ENCODE measurements around the gene NPTN. TPM values are rescaled to one million over a fixed set of nuclear protein-coding genes. Genes with fewer than 3 reads are reported as not detected.

Gene NPTN
- polyA plus RNA-seq, 1 donor (not counting 4 experiments of a cell fraction or from before 2014, with no cell fraction given): 223 TPM

DNA sequence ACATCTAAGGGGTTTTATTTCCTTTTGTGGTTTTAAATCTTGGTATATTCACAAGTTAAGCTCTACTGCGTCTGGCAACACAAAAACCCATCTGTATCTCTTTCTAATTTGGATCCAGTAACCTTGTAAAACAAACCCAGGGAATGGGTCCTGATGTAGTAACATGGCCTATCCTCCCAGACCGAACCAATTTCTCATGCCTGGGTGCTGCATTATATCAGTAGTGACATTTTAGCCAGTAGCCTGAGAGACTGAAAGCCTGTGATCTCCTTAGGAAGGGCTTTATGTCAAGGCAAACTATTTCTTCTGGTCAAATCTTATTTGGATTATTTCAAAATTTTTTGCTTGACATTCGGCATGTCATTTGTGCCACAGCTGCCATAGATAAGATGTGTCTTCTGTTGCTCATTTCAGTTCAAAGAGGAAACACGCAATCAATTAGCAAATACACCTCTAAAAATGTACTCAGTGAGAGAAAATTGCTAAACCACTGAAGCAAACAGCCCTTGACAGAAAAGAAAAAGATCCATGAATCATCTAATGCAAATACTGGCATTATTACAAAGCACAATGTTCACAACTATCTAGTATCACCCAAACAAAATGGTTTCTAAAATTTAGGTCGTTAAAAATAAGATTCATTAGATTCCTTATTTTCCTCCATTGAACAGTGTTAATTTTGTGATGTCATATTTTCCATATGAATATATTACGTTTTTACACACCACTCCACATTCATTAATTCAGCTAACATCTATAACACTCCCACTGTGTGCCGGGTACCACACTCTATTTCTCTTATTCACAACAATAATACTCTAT lies 4.0 kb downstream of the NPTN start:
- no peak overlapping the region for H2AFZ ChIP-seq (ENCODE audit: control insufficient read depth, low read length)
- H3K9ac ChIP-seq (ENCODE audit: control insufficient read depth, extremely low read depth, insufficient read depth, low read length): peak overlapping the region; percentile 38
- H3K36me3 ChIP-seq (ENCODE audit: control insufficient read depth in 2 of 2, extremely low read depth in 1 of 2, insufficient read depth in 2 of 2, low read length in 2 of 2): no peaks in the 10 kb centered on the region
- peaks cover 10% of the 10 kb centered on the region for H4K20me1 ChIP-seq (ENCODE audit: control insufficient read depth, extremely low read depth, insufficient read depth, low read length)
- FAIRE-seq: no peak
- peak overlapping the region in 2 of 3 experiments; percentile 3 to 32 for H3K4me3 ChIP-seq (ENCODE audit: control insufficient read depth in 2 of 3, extremely low read depth in 1 of 3, insufficient read depth in 2 of 3, low read depth in 1 of 3, low read length in 3 of 3)
- dilution Hi-C loops (cut with MboI; ENCODE audit: extremely low pct_ligation_motif_present, low sequenced_read_pairs): no loop called here
- H3K9me1 ChIP-seq (ENCODE audit: control insufficient read depth, extremely low read depth, insufficient read depth, low read length): no peaks in the 10 kb centered on the region
- peaks cover 49% of the 10 kb centered on the region for H3K4me1 ChIP-seq (ENCODE audit: control insufficient read depth, extremely low read depth, insufficient read depth, low read length)
- no peaks in the 10 kb centered on the region for H3K27me3 ChIP-seq (ENCODE audit: control insufficient read depth, extremely low read depth, insufficient read depth, low read length)
- peaks cover 86% of the 10 kb centered on the region for H3K79me2 ChIP-seq (ENCODE audit: control insufficient read depth, insufficient read depth, low read length)
- DNase-seq (ENCODE audit: low read depth, low spot score): no peak
- peak overlapping the region; percentile 94 for H3K4me2 ChIP-seq (ENCODE audit: control insufficient read depth, extremely low read depth, insufficient read depth, low read depth, low read length)
- TF ChIP-seq, protein P1, sequence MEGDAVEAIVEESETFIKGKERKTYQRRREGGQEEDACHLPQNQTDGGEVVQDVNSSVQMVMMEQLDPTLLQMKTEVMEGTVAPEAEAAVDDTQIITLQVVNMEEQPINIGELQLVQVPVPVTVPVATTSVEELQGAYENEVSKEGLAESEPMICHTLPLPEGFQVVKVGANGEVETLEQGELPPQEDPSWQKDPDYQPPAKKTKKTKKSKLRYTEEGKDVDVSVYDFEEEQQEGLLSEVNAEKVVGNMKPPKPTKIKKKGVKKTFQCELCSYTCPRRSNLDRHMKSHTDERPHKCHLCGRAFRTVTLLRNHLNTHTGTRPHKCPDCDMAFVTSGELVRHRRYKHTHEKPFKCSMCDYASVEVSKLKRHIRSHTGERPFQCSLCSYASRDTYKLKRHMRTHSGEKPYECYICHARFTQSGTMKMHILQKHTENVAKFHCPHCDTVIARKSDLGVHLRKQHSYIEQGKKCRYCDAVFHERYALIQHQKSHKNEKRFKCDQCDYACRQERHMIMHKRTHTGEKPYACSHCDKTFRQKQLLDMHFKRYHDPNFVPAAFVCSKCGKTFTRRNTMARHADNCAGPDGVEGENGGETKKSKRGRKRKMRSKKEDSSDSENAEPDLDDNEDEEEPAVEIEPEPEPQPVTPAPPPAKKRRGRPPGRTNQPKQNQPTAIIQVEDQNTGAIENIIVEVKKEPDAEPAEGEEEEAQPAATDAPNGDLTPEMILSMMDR (optimal IDR thresholded peaks at IDR 0.05 in 1 of 3, IDR thresholded peaks at IDR 0.05 in 1 of 3, conservative IDR thresholded peaks at IDR 0.05 in 1 of 3; ENCODE audit: extremely low read depth in 1 of 3, insufficient read depth in 2 of 3, low read length in 3 of 3): no peak
- no peak for TF ChIP-seq EZH2 (IDR thresholded peaks at IDR 0.05; ENCODE audit: low read length)
- no peaks in the 10 kb centered on the region for H3K9me3 ChIP-seq (ENCODE audit: control insufficient read depth, low read depth, low read length)
- peak overlapping the region; percentile 56 for H3K27ac ChIP-seq (ENCODE audit: control insufficient read depth, insufficient read depth, low read length)

DNA sequence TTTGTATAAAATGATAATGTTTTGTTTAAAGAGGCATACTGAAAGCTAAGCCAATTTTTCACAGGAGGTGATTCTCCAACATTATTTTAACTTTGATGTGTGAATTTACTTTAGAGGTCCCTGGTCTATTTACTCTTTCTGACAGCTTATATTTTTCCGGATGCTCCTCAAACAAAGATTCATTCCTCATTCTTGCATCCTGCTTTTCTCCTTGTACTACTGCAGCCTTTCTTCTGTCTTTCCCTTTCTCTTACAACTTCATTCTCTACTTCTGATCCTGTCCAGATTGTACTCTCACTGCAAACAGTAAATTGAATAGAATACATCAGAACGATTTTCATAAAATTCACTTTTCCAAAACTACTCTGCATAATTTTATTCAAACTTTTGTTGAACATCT lies 5.1 kb downstream of the NPTN start:
- Histone ChIP-seq H4K20me1 (ENCODE audit: control insufficient read depth, extremely low read depth, insufficient read depth, low read length) (peaks cover 10% of the 10 kb centered on the region), H3K36me3 (ENCODE audit: control insufficient read depth in 2 of 2, extremely low read depth in 1 of 2, insufficient read depth in 2 of 2, low read length in 2 of 2) (no peaks in the 10 kb centered on the region), H3K9ac (ENCODE audit: control insufficient read depth, extremely low read depth, insufficient read depth, low read length) (no peak overlapping the region), H3K4me2 (ENCODE audit: control insufficient read depth, extremely low read depth, insufficient read depth, low read depth, low read length) (peak overlapping the region; percentile 6), H2AFZ (ENCODE audit: control insufficient read depth, low read length) (no peak overlapping the region), H3K27me3 (ENCODE audit: control insufficient read depth, extremely low read depth, insufficient read depth, low read length) (no peaks in the 10 kb centered on the region), H3K79me2 (ENCODE audit: control insufficient read depth, insufficient read depth, low read length) (peaks cover 97% of the 10 kb centered on the region), H3K4me3 (ENCODE audit: control insufficient read depth in 2 of 3, extremely low read depth in 1 of 3, insufficient read depth in 2 of 3, low read depth in 1 of 3, low read length in 3 of 3) (no peak overlapping the region), H3K4me1 (ENCODE audit: control insufficient read depth, extremely low read depth, insufficient read depth, low read length) (peaks cover 46% of the 10 kb centered on the region), H3K9me1 (ENCODE audit: control insufficient read depth, extremely low read depth, insufficient read depth, low read length) (no peaks in the 10 kb centered on the region), H3K27ac (ENCODE audit: control insufficient read depth, insufficient read depth, low read length) (peak overlapping the region; percentile 2), H3K9me3 (ENCODE audit: control insufficient read depth, low read depth, low read length) (no peaks in the 10 kb centered on the region)
- no peak for FAIRE-seq
- DNase-seq (ENCODE audit: low read depth, low spot score): no peak
- TF ChIP-seq EZH2 (IDR thresholded peaks at IDR 0.05; ENCODE audit: low read length): no peak
- TF ChIP-seq, protein P1 (optimal IDR thresholded peaks at IDR 0.05 in 1 of 3, IDR thresholded peaks at IDR 0.05 in 1 of 3, conservative IDR thresholded peaks at IDR 0.05 in 1 of 3; ENCODE audit: extremely low read depth in 1 of 3, insufficient read depth in 2 of 3, low read length in 3 of 3): no peak
- dilution Hi-C loops (cut with MboI; ENCODE audit: extremely low pct_ligation_motif_present, low sequenced_read_pairs): no loop called here

Measured in keratinocyte (primary cell).